ENCODE data around the gene SEMA4D.

The SEMA4D gene

DNA sequence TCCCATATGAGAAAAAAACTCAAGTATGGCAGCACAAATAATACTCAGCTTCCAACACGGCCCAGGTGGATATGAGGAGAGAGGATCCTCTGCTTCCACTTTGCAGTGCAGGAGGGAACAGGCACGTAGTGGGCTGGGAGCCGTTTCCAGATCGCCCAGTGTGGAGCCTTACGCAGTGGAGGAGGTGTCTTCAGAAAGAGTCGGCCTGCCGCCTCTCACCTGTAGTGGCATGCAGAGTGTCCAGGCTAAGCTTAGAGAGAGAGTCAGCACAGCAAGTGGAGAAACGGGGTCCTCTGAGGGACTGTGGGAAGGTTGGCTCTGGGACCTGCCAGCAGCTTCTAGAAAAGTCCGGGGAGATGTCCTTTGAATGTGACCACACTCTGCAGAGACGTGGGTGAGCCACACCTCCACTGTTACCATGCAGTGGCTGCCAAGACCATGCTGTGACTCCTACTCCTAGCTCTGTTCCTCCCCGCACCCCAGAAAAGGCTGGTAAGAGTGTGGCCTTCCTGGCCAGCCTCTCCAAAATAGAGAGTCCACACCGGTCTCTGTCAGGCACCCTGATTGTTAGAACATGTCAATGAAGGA, 3.5 kb upstream of the SEMA4D start:
- TF ChIP-seq, protein P1, sequence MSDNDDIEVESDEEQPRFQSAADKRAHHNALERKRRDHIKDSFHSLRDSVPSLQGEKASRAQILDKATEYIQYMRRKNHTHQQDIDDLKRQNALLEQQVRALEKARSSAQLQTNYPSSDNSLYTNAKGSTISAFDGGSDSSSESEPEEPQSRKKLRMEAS (IDR thresholded peaks at IDR 0.05), result no peak
- TF ChIP-seq, protein P2, sequence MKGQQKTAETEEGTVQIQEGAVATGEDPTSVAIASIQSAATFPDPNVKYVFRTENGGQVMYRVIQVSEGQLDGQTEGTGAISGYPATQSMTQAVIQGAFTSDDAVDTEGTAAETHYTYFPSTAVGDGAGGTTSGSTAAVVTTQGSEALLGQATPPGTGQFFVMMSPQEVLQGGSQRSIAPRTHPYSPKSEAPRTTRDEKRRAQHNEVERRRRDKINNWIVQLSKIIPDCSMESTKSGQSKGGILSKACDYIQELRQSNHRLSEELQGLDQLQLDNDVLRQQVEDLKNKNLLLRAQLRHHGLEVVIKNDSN (IDR thresholded peaks at IDR 0.05), result no peak
- TF ChIP-seq EGR1 (IDR thresholded peaks at IDR 0.05), result no peak
- TF ChIP-seq ZBTB7A (IDR thresholded peaks at IDR 0.05; ENCODE audit: low read depth), result no peak
- TF ChIP-seq TAF1 (IDR thresholded peaks at IDR 0.05; ENCODE audit: low read depth), result no peak
- TF ChIP-seq TCF12 (IDR thresholded peaks at IDR 0.05; ENCODE audit: low read depth), result no peak
- no peak for TF ChIP-seq TEAD4 (IDR thresholded peaks at IDR 0.05)
- no peak for TF ChIP-seq CREB1 (IDR thresholded peaks at IDR 0.05; ENCODE audit: low read depth)
- TF ChIP-seq EP300 (IDR thresholded peaks at IDR 0.05; ENCODE audit: borderline replicate concordance), result no peak
- TF ChIP-seq RAD21 (IDR thresholded peaks at IDR 0.05; ENCODE audit: low read depth), result no peak
- TF ChIP-seq CEBPB (IDR thresholded peaks at IDR 0.05), result no peak
- no peak for TF ChIP-seq YY1 (IDR thresholded peaks at IDR 0.05; ENCODE audit: low read depth)

DNA sequence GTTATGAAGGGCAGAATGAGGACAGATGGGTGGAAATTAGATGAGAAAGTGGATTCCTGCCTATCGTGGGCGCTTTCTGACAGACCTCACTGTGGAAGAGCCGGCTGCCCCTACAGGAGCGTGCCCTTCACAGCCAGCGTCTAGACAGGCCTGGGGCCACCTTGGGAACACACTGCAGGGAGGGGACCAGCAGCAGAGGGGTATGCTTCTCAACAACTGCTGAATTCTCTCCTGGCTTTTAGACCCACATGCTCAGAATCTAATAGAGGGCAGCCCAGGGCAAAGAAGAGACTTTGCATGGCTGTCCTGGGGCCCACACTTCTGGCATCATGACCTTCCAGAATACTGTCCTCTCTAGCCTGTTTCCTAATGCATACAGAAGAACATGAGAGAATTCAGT, 2.1 kb upstream of the SEMA4D start:
- TF ChIP-seq TCF12 (IDR thresholded peaks at IDR 0.05; ENCODE audit: low read depth) (no peak), CEBPB (IDR thresholded peaks at IDR 0.05) (no peak), EGR1 (IDR thresholded peaks at IDR 0.05) (no peak), TAF1 (IDR thresholded peaks at IDR 0.05; ENCODE audit: low read depth) (no peak), RAD21 (IDR thresholded peaks at IDR 0.05; ENCODE audit: low read depth) (no peak), EP300 (IDR thresholded peaks at IDR 0.05; ENCODE audit: borderline replicate concordance) (no peak), ZBTB7A (IDR thresholded peaks at IDR 0.05; ENCODE audit: low read depth) (no peak), CREB1 (IDR thresholded peaks at IDR 0.05; ENCODE audit: low read depth) (no peak), YY1 (IDR thresholded peaks at IDR 0.05; ENCODE audit: low read depth) (no peak), TEAD4 (IDR thresholded peaks at IDR 0.05) (no peak), NFIC (IDR thresholded peaks at IDR 0.05) (no peak), FOXM1 (IDR thresholded peaks at IDR 0.05; ENCODE audit: borderline replicate concordance, low read depth) (no peak)
- TF ChIP-seq, protein P1 (IDR thresholded peaks at IDR 0.05), result no peak

DNA sequence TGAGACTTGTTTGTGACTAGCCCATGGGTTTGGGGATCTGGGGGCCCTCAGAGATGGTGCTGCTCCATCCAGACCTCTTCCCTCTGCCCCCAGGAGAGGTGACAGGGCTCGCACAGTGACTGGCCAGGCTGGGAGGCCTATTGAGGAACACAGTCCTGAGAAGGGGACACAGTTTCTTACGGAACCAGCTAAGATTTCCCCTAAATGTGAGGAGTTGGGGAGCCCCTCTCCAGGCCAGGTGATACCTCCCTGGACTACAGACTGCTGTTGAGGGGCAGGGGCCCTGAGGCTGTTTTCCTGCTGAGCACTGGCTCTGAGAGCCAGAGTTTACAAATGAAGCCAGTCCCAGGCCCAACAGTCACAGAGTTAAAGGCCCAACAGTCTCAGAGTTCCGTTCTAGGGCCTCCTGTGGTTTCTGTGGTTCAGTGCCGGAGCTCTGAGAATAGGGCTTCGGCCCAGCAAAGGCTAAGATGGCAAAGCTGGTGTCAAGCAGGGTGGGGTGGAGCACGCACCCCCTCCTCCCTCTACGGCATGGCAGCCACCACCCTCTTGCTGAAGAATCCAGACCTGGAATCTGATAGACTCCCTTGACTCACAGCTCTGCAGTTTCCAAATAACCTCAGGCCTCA, 1.1 kb upstream of the SEMA4D start:
- no peak for TF ChIP-seq CEBPB (IDR thresholded peaks at IDR 0.05)
- no peak for TF ChIP-seq ZBTB7A (IDR thresholded peaks at IDR 0.05; ENCODE audit: low read depth)
- TF ChIP-seq FOXM1 (IDR thresholded peaks at IDR 0.05; ENCODE audit: borderline replicate concordance, low read depth), result no peak
- TF ChIP-seq, protein P1 (IDR thresholded peaks at IDR 0.05), result no peak
- TF ChIP-seq, protein P2 (IDR thresholded peaks at IDR 0.05), result no peak
- TF ChIP-seq, protein P3, sequence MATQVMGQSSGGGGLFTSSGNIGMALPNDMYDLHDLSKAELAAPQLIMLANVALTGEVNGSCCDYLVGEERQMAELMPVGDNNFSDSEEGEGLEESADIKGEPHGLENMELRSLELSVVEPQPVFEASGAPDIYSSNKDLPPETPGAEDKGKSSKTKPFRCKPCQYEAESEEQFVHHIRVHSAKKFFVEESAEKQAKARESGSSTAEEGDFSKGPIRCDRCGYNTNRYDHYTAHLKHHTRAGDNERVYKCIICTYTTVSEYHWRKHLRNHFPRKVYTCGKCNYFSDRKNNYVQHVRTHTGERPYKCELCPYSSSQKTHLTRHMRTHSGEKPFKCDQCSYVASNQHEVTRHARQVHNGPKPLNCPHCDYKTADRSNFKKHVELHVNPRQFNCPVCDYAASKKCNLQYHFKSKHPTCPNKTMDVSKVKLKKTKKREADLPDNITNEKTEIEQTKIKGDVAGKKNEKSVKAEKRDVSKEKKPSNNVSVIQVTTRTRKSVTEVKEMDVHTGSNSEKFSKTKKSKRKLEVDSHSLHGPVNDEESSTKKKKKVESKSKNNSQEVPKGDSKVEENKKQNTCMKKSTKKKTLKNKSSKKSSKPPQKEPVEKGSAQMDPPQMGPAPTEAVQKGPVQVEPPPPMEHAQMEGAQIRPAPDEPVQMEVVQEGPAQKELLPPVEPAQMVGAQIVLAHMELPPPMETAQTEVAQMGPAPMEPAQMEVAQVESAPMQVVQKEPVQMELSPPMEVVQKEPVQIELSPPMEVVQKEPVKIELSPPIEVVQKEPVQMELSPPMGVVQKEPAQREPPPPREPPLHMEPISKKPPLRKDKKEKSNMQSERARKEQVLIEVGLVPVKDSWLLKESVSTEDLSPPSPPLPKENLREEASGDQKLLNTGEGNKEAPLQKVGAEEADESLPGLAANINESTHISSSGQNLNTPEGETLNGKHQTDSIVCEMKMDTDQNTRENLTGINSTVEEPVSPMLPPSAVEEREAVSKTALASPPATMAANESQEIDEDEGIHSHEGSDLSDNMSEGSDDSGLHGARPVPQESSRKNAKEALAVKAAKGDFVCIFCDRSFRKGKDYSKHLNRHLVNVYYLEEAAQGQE (IDR thresholded peaks at IDR 0.05; ENCODE audit: low read depth), result no peak
- no peak for TF ChIP-seq RAD21 (IDR thresholded peaks at IDR 0.05; ENCODE audit: low read depth)
- TF ChIP-seq CREB1 (IDR thresholded peaks at IDR 0.05; ENCODE audit: low read depth), result no peak
- TF ChIP-seq TAF1 (IDR thresholded peaks at IDR 0.05; ENCODE audit: low read depth), result no peak
- no peak for TF ChIP-seq YY1 (IDR thresholded peaks at IDR 0.05; ENCODE audit: low read depth)
- TF ChIP-seq TEAD4 (IDR thresholded peaks at IDR 0.05), result no peak
- no peak for TF ChIP-seq EP300 (IDR thresholded peaks at IDR 0.05; ENCODE audit: borderline replicate concordance)
- TF ChIP-seq EGR1 (IDR thresholded peaks at IDR 0.05), result no peak
- TF ChIP-seq NFIC (IDR thresholded peaks at IDR 0.05), result no peak
- no peak for TF ChIP-seq TCF12 (IDR thresholded peaks at IDR 0.05; ENCODE audit: low read depth)

DNA sequence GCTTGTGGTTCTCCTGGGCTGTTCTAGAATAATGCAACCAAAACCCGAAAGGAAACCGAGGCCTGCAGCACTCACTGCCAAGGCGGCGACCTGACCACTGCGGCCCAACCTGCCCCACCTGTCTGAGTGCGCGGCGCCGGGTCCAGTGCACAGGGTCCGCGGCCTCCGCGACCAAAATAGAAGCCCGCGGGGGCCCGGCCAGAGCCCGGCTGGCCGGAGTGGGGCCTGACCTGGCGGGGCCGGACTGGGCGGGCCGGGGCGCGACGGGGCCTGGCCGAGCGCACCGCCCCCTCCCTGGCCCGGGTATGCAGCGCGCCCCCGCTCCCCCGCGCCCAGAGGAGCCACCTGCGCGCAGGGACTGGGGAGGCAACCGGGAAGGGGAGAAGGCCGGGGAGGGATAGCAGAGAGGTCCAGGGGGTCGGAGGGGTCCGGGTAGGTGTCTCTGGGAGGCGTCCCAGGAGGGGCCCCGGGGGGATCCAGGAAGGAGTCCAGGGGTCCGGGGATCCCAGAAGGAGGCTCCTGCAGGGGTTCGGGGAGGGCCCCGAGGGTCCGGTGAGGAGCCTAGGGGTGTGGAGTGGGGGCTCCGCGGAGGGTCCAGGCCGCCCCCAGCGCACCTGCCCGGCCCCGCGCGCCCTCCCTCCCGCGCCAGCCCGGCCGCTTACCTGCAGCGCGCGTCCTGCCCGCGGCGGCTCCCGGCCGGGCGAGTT, 503 bp downstream of the SEMA4D start:
- no peak for TF ChIP-seq NFIC (IDR thresholded peaks at IDR 0.05)
- TF ChIP-seq EGR1 (IDR thresholded peaks at IDR 0.05), result 0 out of 2 replicates have a peak, but pooled peaks have one; percentile 21
- peak; percentile 98 for TF ChIP-seq ZBTB7A (IDR thresholded peaks at IDR 0.05; ENCODE audit: low read depth)
- TF ChIP-seq TEAD4 (IDR thresholded peaks at IDR 0.05), result no peak
- TF ChIP-seq, protein P2 (IDR thresholded peaks at IDR 0.05), result no peak
- no peak for TF ChIP-seq CEBPB (IDR thresholded peaks at IDR 0.05)
- TF ChIP-seq TCF12 (IDR thresholded peaks at IDR 0.05; ENCODE audit: low read depth), result peak; percentile 31; the same call in 1 of the 2 replicates
- TF ChIP-seq, protein P3 (IDR thresholded peaks at IDR 0.05; ENCODE audit: low read depth), result no peak
- TF ChIP-seq YY1 (IDR thresholded peaks at IDR 0.05; ENCODE audit: low read depth), result no peak
- no peak for TF ChIP-seq CREB1 (IDR thresholded peaks at IDR 0.05; ENCODE audit: low read depth)
- no peak for TF ChIP-seq TAF1 (IDR thresholded peaks at IDR 0.05; ENCODE audit: low read depth)
- no peak for TF ChIP-seq RAD21 (IDR thresholded peaks at IDR 0.05; ENCODE audit: low read depth)
- no peak for TF ChIP-seq FOXM1 (IDR thresholded peaks at IDR 0.05; ENCODE audit: borderline replicate concordance, low read depth)
- TF ChIP-seq EP300 (IDR thresholded peaks at IDR 0.05; ENCODE audit: borderline replicate concordance), result no peak
- TF ChIP-seq, protein P1 (IDR thresholded peaks at IDR 0.05), result no peak

All from Ishikawa (cell line).